NOMO-1 (cell line): ENCODE measurements around the gene HSPD1.

Source experiments
- DNase-seq, 2 experiments: peaks; one replicate each; lab custom pipeline; 2025; ENCODE audit not compliant: unreplicated experiment in 2 of 2; lab: John Stamatoyannopoulos, UW

HSPD1 gene

DNA sequence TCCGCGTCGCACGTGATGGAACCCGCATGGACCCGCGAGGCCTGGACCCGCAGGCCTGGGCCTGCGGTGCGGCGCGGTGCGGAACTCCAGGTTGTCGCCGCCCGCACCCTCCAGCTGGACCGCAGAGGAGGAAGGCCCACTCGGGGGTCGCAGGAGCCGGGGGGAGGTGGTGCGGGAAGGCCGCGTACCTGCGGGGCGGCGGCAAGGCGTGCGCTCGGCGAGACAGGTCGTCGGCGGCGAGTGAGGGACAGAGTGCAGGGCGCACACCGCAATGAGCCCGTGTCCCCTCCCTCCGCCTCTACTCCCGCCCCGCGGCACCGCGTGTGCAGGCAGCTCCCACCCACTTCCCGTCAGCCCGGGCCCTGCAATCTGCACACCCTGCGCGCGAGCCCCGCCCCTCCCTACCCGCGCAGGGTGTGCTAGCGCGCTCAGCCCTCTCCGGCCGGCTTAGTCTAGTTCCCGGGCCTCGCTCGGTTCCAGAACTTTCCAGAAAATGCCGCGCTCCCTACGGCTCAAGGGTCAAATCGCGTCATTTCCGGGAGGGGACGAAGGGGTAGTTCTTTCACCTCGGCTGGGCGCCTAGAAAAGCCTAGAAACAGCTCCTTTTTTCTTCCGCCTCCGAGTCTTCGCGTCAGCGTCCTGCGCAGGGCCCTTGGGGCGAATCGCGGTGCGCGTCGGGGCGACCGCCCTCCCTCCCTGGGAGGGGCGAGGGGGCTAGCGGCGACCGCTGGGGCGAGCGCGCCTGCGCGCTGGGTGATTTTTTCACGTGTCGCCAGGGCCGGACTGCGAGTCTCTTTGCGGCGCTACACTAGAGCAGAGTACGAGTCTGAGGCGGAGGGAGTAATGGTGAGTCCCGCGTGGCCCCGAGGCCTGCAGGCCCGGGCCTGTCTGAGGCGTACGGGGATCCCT is at the start of gene HSPD1, which contains the start of gene HSPE1:
Gene HSPD1, minus strand, starts transcription at position 247 of the 909 bp plus-strand sequence. CDS start 992 bp downstream, outside the sequence.
Gene HSPE1, plus strand, starts transcription at position 786 of the 909 bp plus-strand sequence. Its CDS starts 58 bp downstream, at position 844.
- DNase-seq: peak; percentile 99

DNA sequence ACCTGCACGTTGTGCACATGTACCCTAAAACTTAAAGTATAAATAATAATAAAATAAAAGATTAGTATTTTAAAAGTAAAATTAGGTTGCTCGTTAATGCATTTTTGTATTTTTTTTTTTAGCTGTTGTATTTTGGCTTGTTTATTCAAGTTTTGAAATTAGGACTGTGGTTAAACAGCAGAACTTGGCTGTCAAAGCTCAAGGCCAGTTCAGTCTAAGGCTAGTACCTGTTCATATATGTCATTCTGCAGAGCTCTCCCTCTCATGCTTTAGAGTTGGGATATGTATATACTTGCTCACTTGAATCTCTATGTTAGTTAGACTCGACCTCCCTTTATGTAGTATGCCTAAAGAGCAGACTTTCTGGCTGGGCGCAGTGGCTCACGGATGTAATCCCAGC is 48.9 kb upstream of the HSPD1 start:
- DNase-seq: no peak

DNA sequence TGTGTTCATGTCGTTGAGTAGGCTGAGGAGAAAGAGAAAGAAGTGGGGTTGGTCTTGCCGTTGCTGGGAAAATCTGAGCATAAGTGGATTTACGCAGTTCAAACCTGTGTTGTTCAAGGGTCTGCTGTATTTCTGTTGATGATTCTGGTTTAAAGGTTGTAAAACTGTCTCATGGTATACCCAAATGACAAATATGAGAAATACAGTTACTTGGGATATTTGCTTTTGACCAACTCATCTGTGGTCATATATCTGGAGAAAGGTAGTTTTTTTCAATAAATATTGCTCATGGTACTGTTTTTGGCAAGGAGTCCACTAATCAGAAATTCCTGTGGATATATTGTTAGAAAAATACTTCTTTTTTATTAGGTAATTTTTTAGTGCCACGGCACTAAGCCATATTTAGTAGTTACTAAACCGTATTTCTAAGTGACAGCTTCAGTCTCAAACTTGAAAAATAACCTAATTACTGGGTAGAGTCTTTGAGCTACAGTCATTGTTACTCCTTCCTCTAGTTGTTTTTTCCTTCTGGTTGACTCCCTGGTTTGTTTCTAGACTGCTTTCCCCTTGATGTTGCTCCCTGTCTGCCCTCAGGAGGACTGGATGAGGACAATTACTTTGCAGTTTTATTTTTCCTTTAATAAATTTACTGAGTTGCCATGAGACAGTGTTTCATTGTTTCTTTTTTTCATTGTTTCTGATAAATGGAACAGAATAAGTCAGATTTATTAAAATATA is 47.7 kb upstream of the HSPD1 start:
- no peak for DNase-seq

DNA sequence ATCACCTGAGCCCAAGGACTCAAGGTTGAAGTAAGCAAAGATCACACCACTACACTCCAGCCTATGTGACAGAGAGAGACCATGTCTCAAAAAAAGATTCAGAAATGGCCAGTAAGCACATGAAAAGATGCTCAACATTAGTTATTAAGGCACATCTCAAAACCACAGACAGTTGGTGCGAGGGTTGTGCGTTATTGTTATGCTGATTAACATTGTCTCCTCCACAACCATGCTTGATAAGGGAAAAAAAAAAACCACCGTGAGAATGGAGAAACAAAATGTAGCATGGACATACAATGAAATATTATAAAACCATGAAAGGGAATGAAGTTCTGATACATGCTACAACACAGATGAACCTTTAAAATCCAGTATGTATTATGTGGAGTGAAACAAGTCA is 43.6 kb upstream of the HSPD1 start:
- no peak for DNase-seq

DNA sequence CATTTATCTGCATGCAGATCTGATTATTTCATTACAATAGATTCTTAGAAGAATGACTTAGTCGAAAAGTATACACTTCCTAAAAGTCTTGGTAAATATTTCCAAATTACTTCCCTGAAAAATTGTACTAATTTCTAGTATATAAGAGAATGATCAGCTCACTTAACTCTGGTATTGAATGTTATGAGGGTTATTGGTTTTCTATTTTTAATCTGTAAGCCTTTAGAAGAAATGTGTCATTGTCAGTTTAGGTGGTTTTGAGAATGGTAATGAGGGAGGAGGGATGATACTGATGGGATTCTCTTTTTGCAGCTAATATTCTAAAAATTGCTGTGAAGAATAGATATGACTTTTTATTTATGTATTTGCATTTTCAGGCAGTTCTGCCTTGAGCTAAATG is 40.1 kb upstream of the HSPD1 start:
- DNase-seq: no peak

DNA sequence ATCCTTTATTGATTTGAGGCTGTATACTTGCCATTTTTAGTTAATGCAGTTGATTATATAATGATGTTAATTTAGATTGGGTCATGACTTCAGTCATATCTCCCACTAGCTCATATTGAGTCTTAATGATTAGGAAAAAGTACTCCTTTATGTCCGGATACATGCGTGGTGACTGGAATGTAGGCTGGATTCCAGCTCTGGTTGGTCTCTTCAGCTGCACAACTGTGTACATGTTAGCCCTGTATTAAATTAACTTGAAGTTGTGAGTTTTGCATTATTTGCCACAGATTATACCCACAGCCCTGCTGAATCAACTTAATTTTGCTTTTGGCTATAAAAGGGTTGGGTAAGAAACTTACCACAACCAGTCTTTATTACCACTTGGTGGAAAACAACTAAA is 38.8 kb upstream of the HSPD1 start:
- DNase-seq: no peak

DNA sequence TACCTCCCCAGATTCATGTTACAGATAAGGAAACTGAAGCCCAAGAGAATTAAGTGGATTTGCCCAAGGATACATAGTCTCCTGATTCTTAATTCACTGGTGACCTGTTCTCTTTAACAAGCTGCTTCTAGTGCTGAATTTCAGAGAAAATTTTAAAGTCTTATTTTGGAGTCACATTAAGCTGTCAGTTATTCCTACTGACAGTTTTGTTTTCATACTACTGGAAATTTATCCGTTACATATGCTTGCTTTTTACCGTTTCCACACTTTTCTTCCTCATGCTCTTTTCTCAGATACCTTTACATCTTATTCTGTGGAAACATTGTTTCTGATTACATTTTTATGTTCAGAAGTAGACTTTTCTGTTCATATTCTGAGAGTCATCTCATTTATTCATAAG is 17.5 kb upstream of the HSPD1 start:
- peak in 1 of 2 experiments; percentile 17 for DNase-seq

DNA sequence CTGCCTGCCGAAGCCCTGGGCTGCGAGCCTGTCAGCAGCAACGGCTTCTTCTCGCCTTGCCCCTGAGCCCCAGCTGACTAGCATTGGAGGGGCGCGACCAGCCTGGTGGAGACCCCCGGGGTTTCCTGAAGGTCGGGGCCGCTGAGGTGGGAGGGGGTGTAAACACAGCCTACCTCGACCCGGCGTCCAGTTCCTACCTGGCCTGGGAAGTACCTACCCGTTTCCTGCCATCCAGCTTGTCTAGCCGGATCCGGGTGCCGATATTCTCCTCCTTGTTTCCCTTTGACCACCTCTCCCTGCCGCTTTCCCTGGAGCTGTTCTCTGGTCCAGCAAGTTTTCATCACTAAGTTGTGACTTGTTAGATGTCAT is 16.7 kb upstream of the HSPD1 start:
- no peak for DNase-seq

DNA sequence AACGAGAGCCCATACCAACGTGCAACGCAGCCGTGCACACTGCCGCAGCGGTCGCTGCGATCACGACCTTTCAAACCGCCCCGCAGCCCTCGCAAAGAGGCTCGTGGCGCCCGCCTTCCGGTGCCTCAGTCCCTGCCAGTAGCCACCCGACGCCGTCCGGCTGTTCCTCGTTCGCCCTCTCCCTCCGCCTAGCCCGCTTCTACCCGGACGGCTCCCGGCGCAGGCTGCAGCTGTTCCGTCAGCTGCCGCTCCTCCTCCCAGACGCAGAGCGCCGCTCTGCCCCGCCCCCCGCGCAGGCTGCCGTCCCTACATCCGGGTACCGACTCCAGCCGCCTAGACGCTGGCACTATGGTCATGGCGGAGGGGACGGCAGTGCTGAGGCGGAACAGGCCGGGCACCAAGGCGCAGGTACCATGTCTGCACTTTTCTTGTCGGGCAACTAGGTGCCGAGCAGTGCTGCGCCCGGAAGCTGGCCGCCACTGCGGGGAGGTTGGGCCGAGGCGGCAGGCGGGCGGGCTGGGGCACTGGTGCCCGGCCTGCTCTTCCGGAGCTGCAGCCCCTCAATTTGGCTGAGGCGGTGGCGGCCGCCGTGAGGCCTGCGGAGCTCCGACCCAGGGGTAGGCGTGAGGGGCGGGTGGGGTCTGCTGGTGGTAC is 16.2 kb upstream of the HSPD1 start, which contains the start of gene MOB4:
Gene MOB4, plus strand, starts transcription at position 328 of the 654 bp plus-strand sequence. Its CDS starts 21 bp downstream, at position 349.
- peak; percentile 93 to 96 for DNase-seq

DNA sequence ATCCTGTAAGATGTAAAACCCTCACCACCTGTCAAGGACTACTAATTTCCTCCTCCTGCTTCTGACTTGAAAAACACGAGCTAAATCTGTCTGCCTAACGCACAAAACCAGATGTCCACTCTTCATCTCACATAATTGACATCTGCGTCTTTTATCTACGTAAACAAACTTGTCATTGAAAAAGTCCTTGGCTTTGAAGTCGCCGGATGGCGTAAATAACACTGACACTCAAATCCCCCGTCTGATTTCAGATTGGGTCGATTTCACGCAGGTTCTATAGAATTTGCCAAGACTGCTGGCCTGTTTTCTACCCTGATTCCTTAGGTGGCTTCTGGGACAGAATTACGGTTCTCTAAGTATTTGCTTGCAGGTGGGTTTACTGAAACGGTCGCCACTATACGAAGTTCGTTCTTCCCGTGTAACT is 15.7 kb upstream of the HSPD1 start:
- no peak for DNase-seq

DNA sequence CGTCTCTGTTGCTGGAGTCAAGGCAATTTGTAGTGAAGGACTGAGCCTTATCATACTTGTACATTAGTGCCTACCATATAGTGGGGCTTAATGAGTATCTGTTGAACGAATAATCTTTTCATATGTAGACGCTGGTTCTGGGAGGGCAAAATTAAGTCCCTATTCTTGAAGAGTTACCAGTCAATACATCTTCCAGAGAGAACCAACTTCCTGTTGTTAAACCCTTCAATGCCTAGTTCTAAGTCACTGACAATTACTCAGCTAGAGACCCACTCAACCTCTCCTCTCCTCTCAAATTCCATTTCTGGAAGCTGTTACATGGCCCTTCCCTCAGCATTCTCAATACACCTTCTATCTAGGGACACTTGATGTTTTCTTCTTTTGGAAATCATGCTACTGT is 15.1 kb upstream of the HSPD1 start:
- DNase-seq: peak in 1 of 2 experiments; percentile 10

DNA sequence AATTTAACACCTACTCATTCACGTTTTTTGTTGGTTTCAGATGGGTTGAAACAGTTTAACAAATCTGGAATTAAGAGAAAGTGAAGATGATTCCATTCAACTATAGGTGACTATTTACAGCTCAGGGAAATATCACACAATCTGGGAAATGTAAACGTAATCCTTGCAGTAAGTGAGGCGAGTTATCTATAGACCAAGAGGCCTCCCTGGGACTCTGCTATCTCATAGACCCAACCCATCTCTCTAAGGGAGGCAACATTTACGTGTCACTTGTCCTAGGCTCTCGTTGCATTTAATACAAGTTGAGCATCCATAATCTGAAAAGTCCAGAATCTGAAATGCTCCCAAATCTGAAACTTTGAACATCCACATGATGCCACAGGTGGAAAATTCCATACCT is 14.3 kb upstream of the HSPD1 start:
- DNase-seq: no peak

DNA sequence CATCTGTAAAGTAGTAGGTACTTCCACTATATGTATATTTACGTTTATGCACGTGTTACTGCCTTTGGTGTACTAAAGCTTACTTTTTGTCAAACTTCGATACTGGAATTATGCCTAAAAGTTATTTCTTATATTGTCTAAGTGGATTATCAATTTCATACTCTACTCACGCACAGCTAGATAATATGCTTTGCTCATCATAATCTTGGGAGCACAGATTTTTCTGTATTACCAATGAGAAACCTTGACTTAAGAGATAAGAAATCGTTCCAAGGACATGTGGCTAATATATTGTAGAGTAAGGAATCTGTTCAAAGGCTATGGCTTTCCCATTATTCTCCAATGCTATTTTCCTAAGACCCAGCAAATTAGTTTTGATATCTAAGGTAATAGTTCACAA is 7.0 kb upstream of the HSPD1 start:
- DNase-seq: no peak

DNA sequence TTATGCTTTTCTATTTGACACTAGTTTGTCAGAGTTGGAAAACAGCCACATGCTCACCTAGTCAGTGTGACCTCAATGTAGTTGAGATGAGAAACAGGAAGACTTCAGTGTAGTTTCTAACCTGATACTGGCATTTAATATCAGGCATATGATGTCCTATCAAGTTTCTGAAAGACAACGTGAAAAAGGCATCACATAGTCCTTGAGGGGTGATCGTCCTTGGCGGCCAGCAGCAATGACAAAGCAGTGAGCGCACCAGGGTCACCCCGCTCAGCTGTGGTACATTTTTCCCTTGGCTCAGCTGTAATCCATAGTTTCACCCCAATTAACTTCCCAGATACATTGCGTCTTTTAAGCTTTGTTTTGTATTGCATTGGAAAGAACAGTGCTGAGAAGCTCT is 4.9 kb upstream of the HSPD1 start:
- no peak for DNase-seq

DNA sequence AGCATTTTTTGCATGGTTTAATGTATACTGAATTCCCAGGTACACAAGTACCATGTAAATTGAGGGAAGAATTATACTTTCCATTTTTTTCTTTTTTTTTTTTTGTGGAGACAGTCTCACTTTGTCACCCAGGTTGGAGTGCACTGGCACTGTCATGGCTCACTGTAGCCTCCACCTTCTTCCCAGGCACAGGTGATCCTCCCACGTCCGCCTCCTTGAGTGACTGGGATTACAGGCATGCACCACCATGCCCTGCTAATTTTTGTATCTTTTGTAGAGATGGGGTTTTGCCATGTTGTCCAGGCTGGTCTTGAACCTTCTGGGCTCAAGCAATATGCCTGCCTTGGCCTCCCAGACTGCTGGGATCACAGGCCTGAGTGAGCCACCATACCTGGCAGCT is 4.4 kb upstream of the HSPD1 start:
- no peak for DNase-seq

DNA sequence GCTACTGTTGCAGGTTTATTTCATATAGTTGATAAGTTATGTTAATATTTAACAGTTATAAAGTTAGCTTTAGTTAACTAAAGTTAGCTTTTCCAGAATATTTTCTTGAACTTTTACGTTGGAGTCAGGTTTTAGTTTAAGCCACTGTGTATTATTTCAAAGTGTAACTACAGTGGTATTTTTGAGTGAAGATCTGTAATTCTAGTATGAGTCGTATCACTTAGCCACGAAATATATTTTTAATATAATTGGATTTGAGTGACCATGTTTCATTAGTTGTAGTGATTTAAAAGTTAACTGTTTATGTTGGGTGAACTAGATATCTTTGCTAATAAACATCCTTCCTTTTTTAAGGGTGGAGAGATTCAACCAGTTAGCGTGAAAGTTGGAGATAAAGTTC is 3.0 kb upstream of the HSPD1 start:
- DNase-seq: no peak

DNA sequence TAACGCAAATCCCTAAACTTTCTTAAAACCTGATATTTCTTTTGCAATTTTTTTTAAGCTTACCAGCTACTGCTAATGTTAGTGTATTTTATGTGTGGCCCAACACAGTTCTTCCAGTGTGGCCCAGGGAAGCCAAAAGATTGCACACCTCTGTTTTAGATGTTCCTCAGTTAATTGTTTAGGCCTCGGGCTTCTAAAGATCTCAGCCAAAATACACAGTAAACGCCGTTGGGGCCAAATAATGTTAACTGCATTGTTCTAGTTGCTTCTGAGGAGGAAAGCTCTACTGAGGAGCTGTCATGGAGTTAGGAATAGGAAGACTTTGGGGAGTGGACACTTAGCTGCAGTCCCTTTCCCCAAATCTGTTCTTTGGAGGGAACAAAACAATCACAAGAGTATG is 2.6 kb upstream of the HSPD1 start:
- DNase-seq: no peak

DNA sequence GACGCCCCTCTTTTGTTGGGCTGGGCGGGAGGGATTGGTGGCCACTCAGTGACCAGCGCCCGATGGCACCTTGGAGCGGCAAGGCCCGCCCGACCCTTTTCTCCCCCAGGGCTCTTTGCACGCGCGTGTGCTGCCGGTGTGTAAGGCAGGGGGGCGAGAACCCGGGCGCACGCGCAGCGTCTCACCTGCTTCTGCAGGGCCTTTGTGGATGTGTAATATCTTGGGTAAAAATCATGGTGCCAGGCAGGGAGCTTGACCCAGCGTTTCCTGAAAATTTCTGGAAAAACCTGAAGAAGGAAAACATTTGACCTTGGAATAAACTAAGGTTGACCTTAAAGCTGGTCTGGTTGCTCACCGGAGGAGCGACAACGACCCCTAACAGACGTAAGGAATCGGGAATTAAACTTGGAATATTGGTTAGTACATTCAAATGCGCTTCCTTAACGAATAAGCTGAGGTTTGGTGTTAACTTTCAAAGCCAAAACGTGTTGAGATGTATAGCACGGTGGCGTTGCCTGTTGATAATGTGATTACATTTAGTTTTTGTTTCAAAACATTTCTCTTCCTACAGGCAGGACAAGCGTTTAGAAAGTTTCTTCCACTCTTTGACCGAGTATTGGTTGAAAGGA is 977 bp upstream of the HSPD1 start:
- no peak for DNase-seq

DNA sequence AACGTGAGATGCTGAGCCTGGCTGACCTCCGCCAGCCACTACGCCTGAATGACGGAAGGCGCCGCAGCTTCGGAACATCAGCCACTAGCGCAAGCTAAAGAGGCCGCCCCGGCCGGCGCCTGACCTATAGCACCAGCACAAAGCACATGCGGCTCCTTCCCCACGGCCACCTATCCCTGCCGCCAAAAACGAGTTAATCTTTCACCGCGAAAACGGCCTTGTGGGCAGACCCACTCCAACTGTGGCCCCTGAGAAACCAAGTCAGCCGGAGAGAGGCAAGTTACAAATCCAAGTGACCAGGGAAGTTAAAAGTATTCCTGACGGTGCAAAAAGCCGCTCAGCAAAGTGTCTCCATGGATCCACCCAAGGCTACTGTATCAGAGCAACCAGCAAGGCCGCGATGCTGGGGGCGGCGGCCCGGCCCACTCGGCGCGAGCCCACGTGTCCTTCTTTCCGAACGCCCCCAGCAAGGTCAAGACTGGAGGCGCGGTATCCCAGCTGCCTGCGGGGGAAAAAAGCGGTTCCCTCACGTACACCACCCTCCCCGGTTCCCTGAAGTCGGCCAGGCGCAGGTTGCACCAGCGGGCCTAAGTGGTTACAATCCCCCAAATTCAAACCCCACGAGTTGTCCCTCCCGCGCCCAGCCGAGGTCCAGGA is 575 bp downstream of the HSPD1 start:
- DNase-seq: peak; percentile 50 to 56

DNA sequence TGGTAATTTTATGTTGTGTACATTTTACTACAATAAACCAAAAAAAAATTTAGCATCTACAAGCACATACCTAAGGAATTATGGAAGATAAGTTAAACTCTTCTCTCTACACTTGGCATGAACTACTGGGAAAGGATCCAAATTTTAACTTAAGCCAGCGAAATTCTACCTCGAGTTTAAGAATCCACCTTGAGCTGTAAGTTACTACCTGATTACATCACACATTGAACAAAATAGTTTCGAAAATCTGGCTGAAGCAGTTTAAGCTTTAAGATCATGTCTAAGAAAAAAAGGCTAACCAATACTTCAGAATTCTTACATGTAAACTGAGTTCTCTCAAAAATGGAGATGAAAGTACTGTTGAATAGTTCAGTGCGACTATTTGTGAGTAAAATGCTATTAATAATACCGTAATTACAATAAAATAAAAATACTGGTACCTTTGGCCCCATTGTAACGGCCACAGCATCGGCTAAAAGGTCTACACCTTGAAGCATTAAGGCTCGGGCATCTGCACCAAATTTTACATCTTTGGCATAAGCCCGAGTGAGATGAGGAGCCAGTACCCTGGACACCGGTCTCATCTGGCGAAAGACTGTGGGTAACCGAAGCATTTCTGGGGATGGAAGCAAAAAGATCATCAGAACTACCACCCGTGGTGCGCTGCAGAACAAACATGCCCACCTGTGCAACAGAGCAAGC is 1.3 kb downstream of the HSPD1 start:
- no peak for DNase-seq
